IMR-90 (cell line): ENCODE results near the gene CCN5.

Experiments used
- BHLHE40 ChIP-seq: fragments of 150-350 bp; IDR thresholded peaks from 2 replicates; pipeline ENCODE4 v1.6.1; 2016; ENCODE audit warnings: mild to moderate bottlenecking, low read depth, low read length
- CEBPB ChIP-seq: IDR thresholded peaks from 2 replicates; pipeline ENCODE4 v1.6.1; 2012; ENCODE audit warnings: low read depth, low read length, improper control_type of control experiment
- CHD1 ChIP-seq: IDR thresholded peaks from 2 replicates; pipeline ENCODE4 v1.6.1; 2012; ENCODE audit warnings: low read depth, low read length, improper control_type of control experiment
- FOS ChIP-seq: fragments of 150-350 bp; IDR thresholded peaks from 2 replicates; pipeline ENCODE4 v1.6.1; 2016; ENCODE audit warnings: low read depth, low read length
- MXI1 ChIP-seq: IDR thresholded peaks from 2 replicates; pipeline ENCODE4 v1.6.1; 2012; ENCODE audit warnings: low read depth, mild to moderate bottlenecking, low read length, moderate library complexity, borderline replicate concordance
- POLR2A ChIP-seq: IDR thresholded peaks from 2 replicates; pipeline ENCODE4 v1.6.1; 2012; ENCODE audit warnings: mild to moderate bottlenecking, low read depth, low read length
- RAD21 ChIP-seq: IDR thresholded peaks from 2 replicates; pipeline ENCODE4 v1.6.1; 2012; ENCODE audit warnings: low read length, improper control_type of control experiment
- RCOR1 ChIP-seq: IDR thresholded peaks from 2 replicates; pipeline ENCODE4 v1.6.1; 2012; ENCODE audit warnings: mild to moderate bottlenecking, low read length, improper control_type of control experiment; ENCODE audit not compliant: insufficient replicate concordance
- TF ChIP-seq, protein P1 (sequence below): conservative IDR thresholded peaks from 2 replicates; pipeline ENCODE4 v1.5.1; 2012; ENCODE audit warnings: mild to moderate bottlenecking, low read depth, low read length, improper control_type of control experiment
- TF ChIP-seq, protein P2 (sequence below): fragments of 150-350 bp; IDR thresholded peaks from 2 replicates; pipeline ENCODE4 v1.6.1; 2017; ENCODE audit warnings: mild to moderate bottlenecking, antibody characterized with exemption, low read length, low read depth

DNA sequence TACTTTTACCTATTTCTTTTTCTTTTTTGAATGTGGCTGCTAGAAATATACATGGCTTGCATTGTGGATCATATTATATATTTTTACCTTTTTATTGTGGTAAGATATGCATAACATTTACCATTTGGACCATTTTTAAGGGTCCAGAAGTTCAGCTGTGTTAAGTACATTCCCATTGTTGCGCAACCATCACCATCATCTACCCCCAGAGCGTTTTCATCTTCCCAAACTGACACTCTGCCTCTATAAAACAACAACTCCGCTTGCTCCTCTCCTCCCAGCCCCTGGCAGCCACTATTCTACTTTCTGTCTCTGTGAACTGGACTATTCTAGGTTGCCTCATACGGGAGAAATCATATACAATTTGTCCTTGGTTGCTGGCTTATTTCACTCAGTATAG lies 28.2 kb upstream of the CCN5 start:
- no peak for TF ChIP-seq POLR2A
- TF ChIP-seq, protein P1, sequence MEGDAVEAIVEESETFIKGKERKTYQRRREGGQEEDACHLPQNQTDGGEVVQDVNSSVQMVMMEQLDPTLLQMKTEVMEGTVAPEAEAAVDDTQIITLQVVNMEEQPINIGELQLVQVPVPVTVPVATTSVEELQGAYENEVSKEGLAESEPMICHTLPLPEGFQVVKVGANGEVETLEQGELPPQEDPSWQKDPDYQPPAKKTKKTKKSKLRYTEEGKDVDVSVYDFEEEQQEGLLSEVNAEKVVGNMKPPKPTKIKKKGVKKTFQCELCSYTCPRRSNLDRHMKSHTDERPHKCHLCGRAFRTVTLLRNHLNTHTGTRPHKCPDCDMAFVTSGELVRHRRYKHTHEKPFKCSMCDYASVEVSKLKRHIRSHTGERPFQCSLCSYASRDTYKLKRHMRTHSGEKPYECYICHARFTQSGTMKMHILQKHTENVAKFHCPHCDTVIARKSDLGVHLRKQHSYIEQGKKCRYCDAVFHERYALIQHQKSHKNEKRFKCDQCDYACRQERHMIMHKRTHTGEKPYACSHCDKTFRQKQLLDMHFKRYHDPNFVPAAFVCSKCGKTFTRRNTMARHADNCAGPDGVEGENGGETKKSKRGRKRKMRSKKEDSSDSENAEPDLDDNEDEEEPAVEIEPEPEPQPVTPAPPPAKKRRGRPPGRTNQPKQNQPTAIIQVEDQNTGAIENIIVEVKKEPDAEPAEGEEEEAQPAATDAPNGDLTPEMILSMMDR, result no peak
- no peak for TF ChIP-seq FOS
- TF ChIP-seq RCOR1, result no peak
- TF ChIP-seq BHLHE40, result no peak
- peak; percentile 94 for TF ChIP-seq CEBPB
- no peak for TF ChIP-seq RAD21
- TF ChIP-seq MXI1, result no peak
- TF ChIP-seq, protein P2, sequence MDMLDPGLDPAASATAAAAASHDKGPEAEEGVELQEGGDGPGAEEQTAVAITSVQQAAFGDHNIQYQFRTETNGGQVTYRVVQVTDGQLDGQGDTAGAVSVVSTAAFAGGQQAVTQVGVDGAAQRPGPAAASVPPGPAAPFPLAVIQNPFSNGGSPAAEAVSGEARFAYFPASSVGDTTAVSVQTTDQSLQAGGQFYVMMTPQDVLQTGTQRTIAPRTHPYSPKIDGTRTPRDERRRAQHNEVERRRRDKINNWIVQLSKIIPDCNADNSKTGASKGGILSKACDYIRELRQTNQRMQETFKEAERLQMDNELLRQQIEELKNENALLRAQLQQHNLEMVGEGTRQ, result no peak
- TF ChIP-seq CHD1, result no peak
